ENCODE data around the gene KCNC1. TPM values are rescaled to one million over a fixed set of nuclear protein-coding genes. Genes with fewer than 3 reads are reported as not detected.

The KCNC1 gene
- polyA plus RNA-seq, 1 of the 3 experiments (the other 2 are of a cell fraction), result 0.18 TPM

- POLR2A ChIA-PET, result interaction anchor here (0.7 kb wide), 1 partner anchor 93 kb away, joined by 3 read pairs; no protein-coding TSS in a partner anchor
- no CpG with 5 or more reads among the region's 1 CpG for WGBS (ENCODE audit: low lambda C conversion rate)
- TF ChIP-seq FOSL2 (IDR thresholded peaks at IDR 0.05; ENCODE audit: borderline replicate concordance, low read depth), result no peak
- no peak for TF ChIP-seq GABPA (IDR thresholded peaks at IDR 0.05; ENCODE audit: low read depth)
- TF ChIP-seq SIN3A (IDR thresholded peaks at IDR 0.05; ENCODE audit: borderline replicate concordance, low read depth, low read length), result no peak
- TF ChIP-seq NRF1 (IDR thresholded peaks at IDR 0.05; ENCODE audit: low read depth, low read length), result no peak
- TF ChIP-seq CHD2 (IDR thresholded peaks at IDR 0.05; ENCODE audit: low read length, partially characterized antibody), result no peak
- no peak for TF ChIP-seq USF1 (IDR thresholded peaks at IDR 0.05; ENCODE audit: borderline replicate concordance, low read depth)
- TF ChIP-seq TAF1 (IDR thresholded peaks at IDR 0.05; ENCODE audit: borderline replicate concordance, low read depth, low read length), result no peak
- no peak for TF ChIP-seq FOXJ3 (CRISPR knock-in tag; IDR thresholded peaks at IDR 0.05)
- no peak for TF ChIP-seq YY1 (IDR thresholded peaks at IDR 0.05; ENCODE audit: low read depth)
- no peak for TF ChIP-seq MXI1 (IDR thresholded peaks at IDR 0.05; ENCODE audit: low read depth, low read length)
- TF ChIP-seq TCF12 (IDR thresholded peaks at IDR 0.05), result no peak
- no peak for TF ChIP-seq ELF1 (IDR thresholded peaks at IDR 0.05)
- TF ChIP-seq POLR2AphosphoS5 (IDR thresholded peaks at IDR 0.05; ENCODE audit: low read depth, low read length), result no peak
- no peak for TF ChIP-seq RCOR1 (IDR thresholded peaks at IDR 0.05; ENCODE audit: low read length)
- no peak for TF ChIP-seq RXRA (IDR thresholded peaks at IDR 0.05; ENCODE audit: borderline replicate concordance, low read depth)
- no peak for TF ChIP-seq RFX5 (IDR thresholded peaks at IDR 0.05; ENCODE audit: low read length)
These were observed 96.6 kb downstream of the KCNC1 start for GRCh38 chr11:17831228-17831627.

GRCh38 chr11:17831883-17832282, 97.3 kb downstream of the KCNC1 start:
- Histone ChIP-seq H3F3A (replicated peaks; ENCODE audit: insufficient read depth) (peaks cover 3% of the 10 kb centered on the region), H3K36me3 (replicated peaks in 1 of 2; ENCODE audit: control insufficient read depth in 1 of 2, insufficient read depth in 2 of 2, low read length in 1 of 2) (no peaks in the 10 kb centered on the region), H3K9me2 (no peaks in the 10 kb centered on the region), H4K20me1 (ENCODE audit: insufficient read depth) (no peaks in the 10 kb centered on the region), H3K27ac (ENCODE audit: low read depth in 2 of 2, low read length in 1 of 2) (no peak overlapping the region), H3K4me2 (no peak overlapping the region), H3K4me1 (ENCODE audit: control insufficient read depth in 1 of 2, insufficient read depth in 2 of 2, low read depth in 1 of 2, low read length in 1 of 2) (peaks cover 0 to 3% of the 10 kb centered on the region in 2 experiments; a peak in 1 of 4 replicates), H3K4me3 (ENCODE audit: low read depth in 2 of 2, low read length in 1 of 2) (no peak overlapping the region), H2AFZ (ENCODE audit: low read depth) (no peak overlapping the region), H3K27me3 (ENCODE audit: insufficient read depth) (no peaks in the 10 kb centered on the region), H3K79me2 (ENCODE audit: insufficient read depth) (no peaks in the 10 kb centered on the region), H3K9ac (no peak overlapping the region), H3K9me3 (no peaks in the 10 kb centered on the region)
- DNase-seq, result no peak
- TF ChIP-seq MAX (IDR thresholded peaks at IDR 0.05; ENCODE audit: low read depth), result no peak
- no peak for TF ChIP-seq IRF3 (IDR thresholded peaks at IDR 0.05; ENCODE audit: low read depth, low read length)
- TF ChIP-seq EP300 (IDR thresholded peaks at IDR 0.05; ENCODE audit: borderline replicate concordance in 1 of 2, low read depth in 1 of 2, low read length in 1 of 2), result no peak
- no peak for TF ChIP-seq RAD21 (IDR thresholded peaks at IDR 0.05; ENCODE audit: low read length)
- TF ChIP-seq ELF1 (IDR thresholded peaks at IDR 0.05), result no peak
- no peak for TF ChIP-seq SMC3 (IDR thresholded peaks at IDR 0.05; ENCODE audit: low read depth, low read length)
- no peak for TF ChIP-seq MXI1 (IDR thresholded peaks at IDR 0.05; ENCODE audit: low read depth, low read length)
- ChIA-PET POLR2A (interaction anchor here (0.7 kb wide), 1 partner anchor 94 kb away, joined by 3 read pairs; no protein-coding TSS in a partner anchor), CTCF (interaction anchor here (1.1 to 1.8 kb wide), 2 partner anchors 75 to 100 kb away, joined by 3 read pairs; no protein-coding TSS in a partner anchor)
- WGBS (ENCODE audit: low lambda C conversion rate), result 92% methylated on average over 3 of the region's 3 CpGs

More at GRCh38 chr11:17831228-17831627, 96.6 kb downstream of the KCNC1 start:
- Histone ChIP-seq H2AFZ (ENCODE audit: low read depth) (no peak overlapping the region), H3K9me2 (no peaks in the 10 kb centered on the region), H3F3A (replicated peaks; ENCODE audit: insufficient read depth) (peaks cover 3% of the 10 kb centered on the region), H3K27ac (ENCODE audit: low read depth in 2 of 2, low read length in 1 of 2) (no peak overlapping the region), H3K9me3 (no peaks in the 10 kb centered on the region), H3K9ac (no peak overlapping the region), H3K4me1 (ENCODE audit: control insufficient read depth in 1 of 2, insufficient read depth in 2 of 2, low read depth in 1 of 2, low read length in 1 of 2) (peaks cover 0 to 3% of the 10 kb centered on the region in 2 experiments; a peak in 1 of 4 replicates), H4K20me1 (ENCODE audit: insufficient read depth) (no peaks in the 10 kb centered on the region), H3K27me3 (ENCODE audit: insufficient read depth) (no peaks in the 10 kb centered on the region), H3K79me2 (ENCODE audit: insufficient read depth) (no peaks in the 10 kb centered on the region), H3K4me2 (no peak overlapping the region), H3K36me3 (replicated peaks in 1 of 2; ENCODE audit: control insufficient read depth in 1 of 2, insufficient read depth in 2 of 2, low read length in 1 of 2) (no peaks in the 10 kb centered on the region), H3K4me3 (ENCODE audit: low read depth in 2 of 2, low read length in 1 of 2) (no peak overlapping the region)
- no peak for DNase-seq
- CTCF ChIA-PET, result interaction anchor here (1.1 to 1.8 kb wide), 2 partner anchors 75 to 100 kb away, joined by 3 read pairs; no protein-coding TSS in a partner anchor

Data from SK-N-SH (cell line).